Activated CD4-positive, alpha-beta memory T cell treated with anti-CD3 and anti-CD28 coated beads for 36 hours (primary cell): ENCODE results near the gene TEX51. TPM values are rescaled to one million over a fixed set of nuclear protein-coding genes. Genes with fewer than 3 reads are reported as not detected.

Source experiments
- CTCF ChIA-PET: fragments of 350-600 bp; sonication (Branson Sonifier 250); formaldehyde crosslinking; loops from one replicate; lab custom pipeline; 2021; ENCODE audit warnings: antibody characterized with exemption, inconsistent platforms; lab: Charles Lee
- POLR2A ChIA-PET: fragments of 350-600 bp; sonication (Branson Sonifier 250); formaldehyde crosslinking; loops from one replicate; lab custom pipeline; 2021; ENCODE audit warnings: antibody characterized with exemption; lab: Charles Lee
- DNase-seq: peaks from one replicate; pipeline ENCODE4 v3.0.0-alpha.2; 2020
- H3K27ac Mint-ChIP-seq: one replicate; pipeline ENCODE4 v1.8.0; 2021; ENCODE audit warnings: mixed read lengths
- H3K27me3 Mint-ChIP-seq: one replicate; pipeline ENCODE4 v1.8.0; 2021; ENCODE audit warnings: mixed read lengths
- H3K36me3 Mint-ChIP-seq: one replicate; pipeline ENCODE4 v1.8.0; 2021; ENCODE audit warnings: mixed read lengths
- H3K4me1 Mint-ChIP-seq: one replicate; pipeline ENCODE4 v1.8.0; 2021; ENCODE audit warnings: low read depth, mixed read lengths
- H3K4me3 Mint-ChIP-seq: one replicate; pipeline ENCODE4 v1.8.0; 2021; ENCODE audit warnings: mild to moderate bottlenecking, mixed read lengths
- H3K9me3 Mint-ChIP-seq: one replicate; pipeline ENCODE4 v1.8.0; 2021; ENCODE audit warnings: mixed read lengths
- intact Hi-C: fragments of 100-400 bp; cut with micrococcal nuclease; formaldehyde crosslinking; loops from one replicate; pipeline ENCODE4 v1.15.1; 2023
- total RNA-seq, 2 experiments: library from RNA; stranded (reverse); gene quantifications; one replicate each; pipeline ENCODE4 v1.2.3, GENCODE V29; 2021

The TEX51 gene
- total RNA-seq, 2 experiments from 2014 or later: not detected

DNA sequence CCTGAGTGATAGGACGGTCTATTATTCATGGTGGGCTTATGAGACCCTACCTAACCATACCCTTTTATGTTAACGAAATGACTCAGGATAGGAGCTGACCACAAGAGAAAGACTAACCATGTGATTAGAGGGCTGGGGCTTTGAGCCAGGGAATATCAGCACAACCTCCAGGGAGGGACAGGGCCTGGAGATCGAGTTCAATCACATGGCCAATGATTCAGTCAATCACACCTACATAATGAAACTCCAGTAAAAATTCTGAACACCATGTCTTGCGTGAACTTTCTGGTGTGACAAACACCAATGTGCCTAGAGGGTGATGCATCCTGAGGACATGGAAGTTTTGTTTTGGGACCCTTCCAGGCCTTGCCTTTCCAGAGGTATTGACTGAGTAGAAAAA is 2.2 kb upstream of the TEX51 start:
- H3K36me3 Mint-ChIP-seq: no peaks in the 10 kb centered on the region
- no peak overlapping the region for H3K4me3 Mint-ChIP-seq
- ChIA-PET CTCF (no interaction called here), POLR2A (no interaction called here)
- H3K27me3 Mint-ChIP-seq: peaks cover 8% of the 10 kb centered on the region
- DNase-seq: no peak
- H3K27ac Mint-ChIP-seq: no peak overlapping the region
- H3K4me1 Mint-ChIP-seq: no peaks in the 10 kb centered on the region
- intact Hi-C loops: no loop called here
- H3K9me3 Mint-ChIP-seq: no peaks in the 10 kb centered on the region

GRCh38 chr2:126899616-126900185 is 1.0 kb downstream of the TEX51 start:
- no peak overlapping the region for H3K27ac Mint-ChIP-seq
- H3K27me3 Mint-ChIP-seq: peaks cover 11% of the 10 kb centered on the region
- no peaks in the 10 kb centered on the region for H3K36me3 Mint-ChIP-seq
- DNase-seq: no peak
- ChIA-PET CTCF (no interaction called here), POLR2A (no interaction called here)
- peaks cover 4% of the 10 kb centered on the region for H3K9me3 Mint-ChIP-seq
- H3K4me1 Mint-ChIP-seq: no peaks in the 10 kb centered on the region
- intact Hi-C loops: no loop called here
- H3K4me3 Mint-ChIP-seq: no peak overlapping the region

DNA sequence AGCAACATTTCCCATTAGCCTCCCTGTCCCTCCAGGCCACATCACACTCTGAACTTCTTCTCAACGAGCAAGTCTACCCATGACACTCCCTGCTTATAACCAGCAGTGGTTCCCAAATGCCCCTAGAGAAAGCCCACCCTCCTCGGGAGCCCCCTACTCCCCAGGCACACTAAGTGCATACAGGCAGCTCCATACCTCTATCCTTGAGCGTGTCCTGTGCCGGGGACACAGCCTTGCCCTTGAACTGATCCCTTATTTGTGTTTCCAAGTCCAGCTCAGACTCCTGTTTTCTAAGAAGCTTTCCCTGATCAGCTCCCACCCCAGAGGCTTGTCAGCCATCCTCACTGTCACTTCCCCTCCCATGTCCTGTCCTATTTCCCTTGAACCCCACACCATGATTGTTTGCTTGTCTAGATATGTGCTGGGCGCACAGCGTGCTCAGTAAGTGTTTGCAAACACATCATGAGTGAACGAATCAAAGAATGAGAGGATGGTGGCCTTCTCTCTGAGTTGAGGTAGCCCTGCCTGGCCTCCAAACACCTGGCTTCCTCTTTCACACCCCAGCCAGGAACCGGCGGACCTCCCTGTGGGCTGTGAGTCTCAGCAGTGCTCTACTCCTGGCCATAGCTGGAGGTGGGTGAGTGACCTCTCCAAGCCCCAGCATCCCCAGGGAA is 2.1 kb downstream of the TEX51 start:
- Mint-ChIP-seq H3K4me1 (no peaks in the 10 kb centered on the region), H3K36me3 (no peaks in the 10 kb centered on the region), H3K4me3 (no peak overlapping the region), H3K27ac (no peak overlapping the region), H3K9me3 (peaks cover 4% of the 10 kb centered on the region), H3K27me3 (peaks cover 13% of the 10 kb centered on the region)
- DNase-seq: no peak
- intact Hi-C loops: no loop called here
- ChIA-PET POLR2A (no interaction called here), CTCF (no interaction called here)

- ChIA-PET POLR2A (no interaction called here), CTCF (no interaction called here)
- H3K4me3 Mint-ChIP-seq: no peak overlapping the region
- no peaks in the 10 kb centered on the region for H3K4me1 Mint-ChIP-seq
- no peaks in the 10 kb centered on the region for H3K36me3 Mint-ChIP-seq
- H3K9me3 Mint-ChIP-seq: peaks cover 4% of the 10 kb centered on the region
- peaks cover 13% of the 10 kb centered on the region for H3K27me3 Mint-ChIP-seq
- no peak overlapping the region for H3K27ac Mint-ChIP-seq
- intact Hi-C loops: no loop called here
- DNase-seq: no peak
These were observed 2.8 kb downstream of the TEX51 start for GRCh38 chr2:126901459-126901858.

DNA sequence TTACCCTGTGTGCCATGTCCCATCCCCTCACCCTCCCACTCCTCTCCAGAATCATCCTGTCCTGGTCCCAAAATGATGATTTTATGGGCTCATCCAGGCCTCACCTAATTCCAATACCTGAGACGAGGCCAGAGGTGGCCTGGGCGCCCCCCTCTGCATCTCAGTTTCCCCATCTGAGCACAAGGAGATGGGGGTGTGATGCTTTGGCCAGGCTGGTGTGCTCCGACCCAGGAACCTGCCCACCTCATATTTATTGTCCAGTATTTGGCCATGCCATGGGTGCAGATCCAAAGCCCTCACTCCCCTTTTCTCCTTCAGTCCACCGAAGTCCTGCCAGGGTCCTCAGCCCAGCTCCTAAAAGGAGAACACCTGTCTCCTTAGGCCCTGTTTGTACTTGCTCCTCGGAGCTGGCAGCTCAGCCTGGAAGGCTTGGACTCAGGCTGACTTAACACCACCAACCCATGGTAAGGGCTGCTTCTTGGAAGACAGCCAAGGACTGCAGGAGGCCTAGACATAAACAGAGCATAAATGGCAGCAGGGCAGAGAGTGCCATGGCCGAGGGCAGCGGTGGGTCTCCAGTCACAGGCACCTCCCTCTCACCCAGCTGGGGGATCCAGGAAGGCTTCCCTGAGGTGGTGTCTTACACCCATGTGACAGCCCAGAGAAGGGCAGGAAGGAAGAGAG is 3.6 kb downstream of the TEX51 start:
- no peak for DNase-seq

DNA sequence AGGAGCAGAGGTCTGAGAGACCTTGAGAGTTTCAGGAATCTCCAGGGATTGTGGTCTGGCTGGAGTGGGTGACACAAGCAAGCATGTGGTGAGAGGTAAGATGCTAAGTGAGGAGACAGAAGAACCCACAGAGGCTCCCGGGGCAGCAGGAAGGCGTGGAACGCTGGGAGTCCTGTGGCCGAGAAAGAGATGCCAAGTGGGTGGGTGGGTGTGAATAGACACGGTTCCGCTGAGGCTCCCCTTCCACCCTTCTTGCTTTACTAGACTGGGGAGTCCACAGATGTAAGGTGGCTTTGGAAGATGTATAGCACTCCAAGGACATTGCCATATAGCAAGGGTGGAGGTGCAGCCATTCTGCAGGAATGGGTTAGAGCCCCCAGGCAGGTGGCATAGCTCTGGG is 4.2 kb downstream of the TEX51 start:
- no peak for DNase-seq
- ChIA-PET CTCF (no interaction called here), POLR2A (no interaction called here)
- Mint-ChIP-seq H3K27me3 (peaks cover 16% of the 10 kb centered on the region), H3K27ac (no peak overlapping the region), H3K4me3 (no peak overlapping the region), H3K9me3 (peaks cover 4% of the 10 kb centered on the region), H3K4me1 (no peaks in the 10 kb centered on the region), H3K36me3 (no peaks in the 10 kb centered on the region)
- intact Hi-C loops: no loop called here

More for the DNA sequence above, 3.6 kb downstream of the TEX51 start:
- H3K9me3 Mint-ChIP-seq: peaks cover 4% of the 10 kb centered on the region
- H3K4me3 Mint-ChIP-seq: no peak overlapping the region
- CTCF ChIA-PET: no interaction called here
- H3K36me3 Mint-ChIP-seq: no peaks in the 10 kb centered on the region
- no peak overlapping the region for H3K27ac Mint-ChIP-seq
- intact Hi-C loops: no loop called here
- H3K4me1 Mint-ChIP-seq: no peaks in the 10 kb centered on the region
- H3K27me3 Mint-ChIP-seq: peaks cover 16% of the 10 kb centered on the region
- POLR2A ChIA-PET: no interaction called here

- H3K4me1 Mint-ChIP-seq: no peaks in the 10 kb centered on the region
- H3K27me3 Mint-ChIP-seq: peaks cover 13% of the 10 kb centered on the region
- ChIA-PET POLR2A (no interaction called here), CTCF (no interaction called here)
- DNase-seq: no peak
- no peaks in the 10 kb centered on the region for H3K36me3 Mint-ChIP-seq
- peaks cover 4% of the 10 kb centered on the region for H3K9me3 Mint-ChIP-seq
- no peak overlapping the region for H3K4me3 Mint-ChIP-seq
- H3K27ac Mint-ChIP-seq: no peak overlapping the region
- intact Hi-C loops: no loop called here
These were observed 7.3 kb downstream of the TEX51 start for GRCh38 chr2:126905991-126906390.

DNA sequence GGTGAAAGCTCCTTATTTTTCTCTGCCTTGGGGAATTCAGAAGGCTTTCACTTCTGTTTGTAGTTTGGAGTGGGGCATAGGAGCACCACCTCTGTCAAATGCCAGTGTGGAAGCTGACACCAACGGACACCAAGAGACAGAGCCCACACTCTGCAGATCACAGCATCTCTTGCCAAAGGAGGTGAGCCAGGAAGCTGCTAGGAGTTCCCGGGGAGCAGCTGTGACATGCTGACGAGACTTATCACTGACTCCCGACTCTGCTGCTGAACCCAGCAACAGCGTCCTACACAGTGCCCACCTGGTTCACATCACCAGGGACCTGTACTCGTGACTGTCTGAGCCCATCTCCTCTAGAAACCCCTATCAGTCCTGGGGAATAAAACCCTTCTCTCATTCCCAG is 8.1 kb downstream of the TEX51 start:
- H3K27ac Mint-ChIP-seq: no peak overlapping the region
- peaks cover 4% of the 10 kb centered on the region for H3K9me3 Mint-ChIP-seq
- peaks cover 13% of the 10 kb centered on the region for H3K27me3 Mint-ChIP-seq
- H3K4me1 Mint-ChIP-seq: no peaks in the 10 kb centered on the region
- intact Hi-C loops: no loop called here
- no peak for DNase-seq
- ChIA-PET POLR2A (no interaction called here), CTCF (no interaction called here)
- no peaks in the 10 kb centered on the region for H3K36me3 Mint-ChIP-seq
- no peak overlapping the region for H3K4me3 Mint-ChIP-seq

DNA sequence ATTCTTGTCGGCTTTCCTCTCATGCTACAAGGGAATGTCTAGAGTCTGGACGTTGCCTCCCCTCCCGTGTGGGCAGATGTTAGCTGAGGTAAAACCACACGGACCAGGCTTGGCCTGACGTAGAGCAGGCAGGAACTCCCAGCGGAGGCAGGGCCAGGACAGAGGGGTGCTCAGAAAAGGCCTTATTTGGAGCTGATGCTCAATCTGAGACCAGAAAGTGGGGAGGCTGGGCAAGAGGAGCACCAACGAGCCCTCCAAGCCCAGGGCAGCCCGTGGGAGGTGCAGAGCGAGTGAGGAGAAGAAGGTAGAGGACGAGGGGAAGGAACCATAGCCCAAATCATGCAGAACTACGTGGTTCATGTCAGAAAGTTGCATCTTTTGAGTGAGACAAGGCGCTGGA is 9.0 kb downstream of the TEX51 start:
- Mint-ChIP-seq H3K4me1 (no peaks in the 10 kb centered on the region), H3K36me3 (no peaks in the 10 kb centered on the region), H3K9me3 (peaks cover 4% of the 10 kb centered on the region), H3K27ac (no peak overlapping the region), H3K4me3 (no peak overlapping the region), H3K27me3 (peaks cover 13% of the 10 kb centered on the region)
- intact Hi-C loops: no loop called here
- CTCF ChIA-PET: no interaction called here
- no peak for DNase-seq
- POLR2A ChIA-PET: no interaction called here

GRCh38 chr2:126908721-126909177 is 10.1 kb downstream of the TEX51 start:
- no peaks in the 10 kb centered on the region for H3K36me3 Mint-ChIP-seq
- POLR2A ChIA-PET: no interaction called here
- H3K27me3 Mint-ChIP-seq: peaks cover 11% of the 10 kb centered on the region
- H3K4me3 Mint-ChIP-seq: no peak overlapping the region
- CTCF ChIA-PET: no interaction called here
- intact Hi-C loops: no loop called here
- H3K9me3 Mint-ChIP-seq: peaks cover 4% of the 10 kb centered on the region
- DNase-seq: no peak
- H3K4me1 Mint-ChIP-seq: no peaks in the 10 kb centered on the region
- H3K27ac Mint-ChIP-seq: no peak overlapping the region

- ChIA-PET CTCF (no interaction called here), POLR2A (no interaction called here)
- H3K27me3 Mint-ChIP-seq: peaks cover 11% of the 10 kb centered on the region
- intact Hi-C loops: no loop called here
- no peaks in the 10 kb centered on the region for H3K4me1 Mint-ChIP-seq
- H3K27ac Mint-ChIP-seq: no peak overlapping the region
- DNase-seq: no peak
- no peaks in the 10 kb centered on the region for H3K36me3 Mint-ChIP-seq
- H3K4me3 Mint-ChIP-seq: no peak overlapping the region
- H3K9me3 Mint-ChIP-seq: no peaks in the 10 kb centered on the region
These were observed 10.7 kb downstream of the TEX51 start for GRCh38 chr2:126909366-126909765.

DNA sequence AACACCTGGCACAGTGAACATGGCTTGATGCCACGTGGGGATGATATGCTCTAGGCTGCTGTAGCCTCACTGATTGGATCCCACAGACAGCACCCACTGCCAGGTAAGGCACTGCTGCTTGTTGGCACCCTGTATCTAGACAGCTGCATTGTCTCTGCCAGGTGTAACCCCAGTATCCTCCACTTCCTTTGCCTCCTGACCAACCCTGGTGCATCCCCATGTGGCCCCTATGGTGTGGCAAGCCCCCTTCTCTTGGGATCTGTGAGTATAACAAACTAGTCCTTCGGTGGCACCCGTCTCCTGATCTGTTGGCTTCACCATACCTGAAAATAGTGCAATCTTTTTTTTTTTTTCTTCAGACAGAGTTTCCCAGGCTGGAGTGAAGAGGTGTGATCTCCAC is 11.1 kb downstream of the TEX51 start:
- peaks cover 11% of the 10 kb centered on the region for H3K27me3 Mint-ChIP-seq
- no peaks in the 10 kb centered on the region for H3K9me3 Mint-ChIP-seq
- H3K4me3 Mint-ChIP-seq: no peak overlapping the region
- no peaks in the 10 kb centered on the region for H3K36me3 Mint-ChIP-seq
- H3K27ac Mint-ChIP-seq: no peak overlapping the region
- no peak for DNase-seq
- no peaks in the 10 kb centered on the region for H3K4me1 Mint-ChIP-seq
- intact Hi-C loops: no loop called here
- ChIA-PET CTCF (no interaction called here), POLR2A (no interaction called here)

DNA sequence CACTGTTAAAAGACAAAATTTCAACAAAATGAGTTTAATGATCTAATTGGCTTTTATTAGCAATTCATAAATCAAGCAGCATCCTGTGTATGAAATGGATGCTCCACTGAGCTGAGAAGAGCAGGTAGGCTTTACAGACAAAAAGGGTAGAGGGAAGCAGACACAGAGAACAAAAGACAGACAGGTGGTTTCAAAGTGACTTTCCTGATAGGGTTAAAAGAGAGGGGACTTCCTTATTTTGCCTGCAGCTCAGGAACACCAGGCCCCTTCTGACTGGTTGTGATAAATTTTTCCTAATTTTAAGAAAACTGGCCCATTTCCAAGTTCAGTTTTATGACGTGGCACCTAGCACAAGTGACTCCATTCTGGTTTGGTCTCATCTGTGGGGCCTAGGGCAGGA is 11.9 kb downstream of the TEX51 start:
- Mint-ChIP-seq H3K27me3 (peaks cover 10% of the 10 kb centered on the region), H3K4me3 (no peak overlapping the region), H3K27ac (no peak overlapping the region), H3K9me3 (no peaks in the 10 kb centered on the region), H3K4me1 (no peaks in the 10 kb centered on the region), H3K36me3 (no peaks in the 10 kb centered on the region)
- CTCF ChIA-PET: no interaction called here
- POLR2A ChIA-PET: no interaction called here
- intact Hi-C loops: no loop called here
- DNase-seq: no peak
